Glutamatergic neuron (in vitro differentiated cells): ENCODE results near the gene CTSA. TPM values are rescaled to one million over a fixed set of nuclear protein-coding genes. Genes with fewer than 3 reads are reported as not detected.

Source experiments
- DNase-seq: peaks from one replicate; pipeline ENCODE4 v3.0.0; 2022
- H3K27ac Mint-ChIP-seq: one replicate; pipeline ENCODE4 v1.8.0; 2020; ENCODE audit warnings: mild to moderate bottlenecking, mixed read lengths, inconsistent platforms; ENCODE audit not compliant: unreplicated experiment
- H3K27me3 Mint-ChIP-seq: one replicate; pipeline ENCODE4 v1.8.0; 2020; ENCODE audit warnings: mild to moderate bottlenecking, moderate library complexity, mixed read lengths, inconsistent platforms; ENCODE audit not compliant: unreplicated experiment
- H3K36me3 Mint-ChIP-seq: one replicate; pipeline ENCODE4 v1.8.0; 2020; ENCODE audit warnings: mild to moderate bottlenecking, mixed read lengths, inconsistent platforms; ENCODE audit not compliant: unreplicated experiment
- H3K4me1 Mint-ChIP-seq: one replicate; pipeline ENCODE4 v1.8.0; 2020; ENCODE audit warnings: mild to moderate bottlenecking, low read depth, mixed read lengths, inconsistent platforms; ENCODE audit not compliant: unreplicated experiment
- H3K4me3 Mint-ChIP-seq: one replicate; pipeline ENCODE4 v1.8.0; 2020; ENCODE audit warnings: mild to moderate bottlenecking, mixed read lengths, inconsistent platforms; ENCODE audit not compliant: unreplicated experiment
- H3K9me3 Mint-ChIP-seq: one replicate; pipeline ENCODE4 v1.8.0; 2020; ENCODE audit warnings: mild to moderate bottlenecking, moderate library complexity, mixed read lengths, inconsistent platforms; ENCODE audit not compliant: unreplicated experiment
- CTCF ChIP-seq: fragments of 200-600 bp; sonication (generic); IDR thresholded peaks from one replicate; pipeline ENCODE4 v1.5.0; 2021; ENCODE audit not compliant: partially characterized antibody, unreplicated experiment
- long read RNA-seq: library from polyadenylated mRNA; unstranded; transcript quantifications from one replicate; pipeline ENCODE4 v2.0.0, GENCODE V29; 2020; ENCODE audit not compliant: unreplicated experiment
- total RNA-seq: library from RNA; stranded (reverse); fragmentation: NEBNext Ultra II Directional; extraction: Animal tissue kit (Norgen Biotek cat#: 25700); gene quantifications from one replicate; pipeline ENCODE4 v1.2.1, GENCODE V29; 2021; ENCODE audit not compliant: unreplicated experiment

Gene CTSA
- total RNA-seq, result 63.7 TPM
- long read RNA-seq, transcript CTSA-204 (15 exons, 2,149 nt), result major isoform, 25 of 34 reads
- long read RNA-seq, partial matches to known transcripts, result 1 of 34 reads
- long read RNA-seq, other reads (novel, unspliced or antisense), result 3 of 34 reads

GRCh38 chr20:45890985-45891983, at the start of gene CTSA, which contains the start of gene NEURL2:
Gene CTSA (plus strand): TSS chr20:45891335. CDS start chr20:45891569, 234 bp downstream.
Gene NEURL2 (minus strand): TSS chr20:45891208. CDS start chr20:45890991, 217 bp downstream.
- Mint-ChIP-seq H3K36me3 (no peaks in the 10 kb centered on the region), H3K4me3 (peak within 1 kb of the TSS; percentile 89), H3K4me1 (peaks cover 3% of the 10 kb centered on the region), H3K9me3 (peaks cover 11% of the 10 kb centered on the region), H3K27me3 (peaks cover 9% of the 10 kb centered on the region), H3K27ac (peak within 1 kb of the TSS; percentile 92)
- peak; percentile 97 for DNase-seq
- TF ChIP-seq CTCF, result no peak

GRCh38 chr20:45841407-45842129, 49.6 kb upstream of the CTSA start:
- Mint-ChIP-seq H3K27ac (no peak overlapping the region), H3K9me3 (no peaks in the 10 kb centered on the region), H3K36me3 (no peaks in the 10 kb centered on the region), H3K4me3 (no peak overlapping the region), H3K4me1 (no peaks in the 10 kb centered on the region), H3K27me3 (peaks cover 2% of the 10 kb centered on the region)
- no peak for TF ChIP-seq CTCF
- no peak for DNase-seq

DNA sequence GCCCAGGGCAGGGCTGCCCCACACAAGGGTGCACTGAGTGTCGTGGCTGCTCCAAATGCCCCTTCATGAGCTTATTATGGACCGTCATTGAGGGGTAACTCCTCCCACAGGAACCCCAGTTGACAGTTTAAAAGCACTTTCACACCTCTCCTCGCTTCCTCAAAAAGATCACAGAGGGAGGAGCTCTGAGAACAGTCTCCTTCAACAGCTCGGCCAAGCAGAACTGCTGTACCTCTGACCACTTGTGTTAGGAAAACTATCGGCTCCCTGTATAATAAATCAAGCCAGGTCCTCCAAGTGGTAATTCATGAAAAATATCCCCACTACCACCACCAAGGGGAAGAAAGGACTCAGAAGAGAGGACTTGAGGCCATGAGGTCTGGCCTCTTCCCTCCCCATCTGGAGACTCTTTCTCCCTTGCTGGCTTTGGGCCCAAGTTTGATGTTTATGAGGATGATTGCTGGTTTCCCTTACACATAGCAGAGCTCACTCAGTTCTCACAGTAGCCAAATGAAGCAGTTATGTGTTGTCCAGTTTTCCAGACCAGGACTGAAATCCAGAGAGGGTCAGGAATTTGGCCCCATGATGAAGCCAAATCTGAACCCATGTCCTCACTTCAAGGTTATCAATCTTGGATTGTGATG, 48.8 kb upstream of the CTSA start:
- Mint-ChIP-seq H3K4me1 (no peaks in the 10 kb centered on the region), H3K36me3 (no peaks in the 10 kb centered on the region), H3K27me3 (peaks cover 2% of the 10 kb centered on the region), H3K9me3 (no peaks in the 10 kb centered on the region), H3K4me3 (no peak overlapping the region), H3K27ac (no peak overlapping the region)
- DNase-seq, result no peak
- TF ChIP-seq CTCF, result no peak

DNA sequence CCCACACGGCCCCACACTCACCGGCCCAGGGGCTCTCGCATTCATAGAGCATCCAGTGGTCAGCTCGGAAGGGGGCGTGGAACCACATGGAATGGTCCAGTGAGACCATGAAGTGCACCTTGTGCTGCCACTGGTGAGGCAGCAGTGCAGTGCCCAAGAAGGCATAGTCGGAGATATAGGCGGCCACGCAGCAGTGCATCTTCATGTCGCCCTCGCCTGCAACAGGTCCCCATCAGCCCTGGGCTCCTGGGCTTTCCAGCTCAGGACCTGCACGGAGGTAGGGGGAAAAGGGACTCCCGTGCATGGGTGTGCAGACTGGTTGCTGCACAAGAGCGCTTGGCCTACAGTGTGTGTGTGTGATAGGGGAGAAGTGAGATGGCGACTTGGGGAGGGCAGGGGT, 47.6 kb upstream of the CTSA start:
- no peak overlapping the region for H3K27ac Mint-ChIP-seq
- no peaks in the 10 kb centered on the region for H3K9me3 Mint-ChIP-seq
- H3K27me3 Mint-ChIP-seq, result peaks cover 2% of the 10 kb centered on the region
- no peaks in the 10 kb centered on the region for H3K36me3 Mint-ChIP-seq
- DNase-seq, result no peak
- TF ChIP-seq CTCF, result no peak
- H3K4me1 Mint-ChIP-seq, result no peaks in the 10 kb centered on the region
- no peak overlapping the region for H3K4me3 Mint-ChIP-seq
